ENCODE data around the gene ASB7.

ASB7 gene

GRCh38 chr15:100686021-100686724 lies 83.8 kb downstream of the ASB7 start:
- DNase-seq (ENCODE audit: low spot score), result no peak

- no peak for DNase-seq (ENCODE audit: low spot score)
Measured at GRCh38 chr15:100686725-100687473, 84.5 kb downstream of the ASB7 start.

DNA sequence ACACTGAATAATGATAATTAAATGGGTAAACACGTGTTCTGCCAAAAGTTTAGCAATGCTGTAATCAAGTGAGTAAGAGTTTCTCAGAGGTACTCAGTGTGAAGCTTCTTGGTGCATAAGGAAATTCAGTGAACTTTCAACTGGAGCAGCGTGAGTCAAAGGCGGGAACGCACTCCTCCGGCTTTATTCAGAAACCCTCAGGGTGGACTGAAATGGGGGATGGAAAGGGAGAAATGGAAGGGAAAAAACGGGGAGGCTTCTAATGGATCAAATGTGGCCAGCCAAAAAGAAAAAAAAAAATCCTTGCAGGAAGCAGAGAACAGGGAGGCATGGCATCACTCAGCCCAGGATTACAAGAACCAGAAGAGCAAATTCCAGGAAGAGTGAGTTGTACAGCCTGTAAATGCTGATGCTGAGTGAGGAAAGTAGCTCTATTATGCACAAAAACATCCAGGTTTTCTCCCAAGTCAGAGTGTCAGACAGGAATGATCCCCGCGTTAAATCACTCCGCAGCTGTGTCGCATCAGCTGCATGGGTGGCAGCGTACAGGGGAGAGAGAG lies 85.3 kb downstream of the ASB7 start:
- peak; percentile 50 for DNase-seq (ENCODE audit: low spot score)

DNA sequence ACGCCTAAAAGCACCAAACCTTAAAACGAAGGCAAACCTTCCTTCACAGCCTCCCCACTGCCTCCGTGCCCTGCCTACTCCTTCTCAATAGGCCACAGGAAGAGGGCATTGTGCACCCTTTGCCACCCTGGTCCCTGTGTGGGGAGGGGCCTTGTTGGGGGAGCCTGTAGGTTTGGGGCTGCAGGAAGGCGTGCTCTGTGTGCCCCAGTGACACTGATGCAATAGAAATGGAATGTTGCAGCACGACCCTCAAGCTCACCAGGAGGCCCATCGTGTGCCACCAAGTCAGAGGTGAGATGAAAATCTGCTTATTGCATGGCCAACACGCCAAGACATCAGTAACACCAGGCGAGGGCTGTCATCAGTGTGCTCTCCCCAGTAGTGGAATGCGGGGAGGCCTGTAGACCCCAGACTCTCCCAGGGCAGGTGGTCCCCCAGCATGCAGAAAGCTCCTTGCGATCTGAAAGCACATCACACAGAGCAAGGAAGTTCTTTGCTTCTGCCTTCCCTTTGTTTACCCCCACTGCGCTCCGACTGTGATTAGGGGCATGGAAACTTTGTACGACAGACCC lies 86.2 kb downstream of the ASB7 start:
- no peak for DNase-seq (ENCODE audit: low spot score)

GRCh38 chr15:100689131-100689899 lies 86.9 kb downstream of the ASB7 start:
- DNase-seq (ENCODE audit: low spot score), result no peak

GRCh38 chr15:100690032-100690794 lies 87.8 kb downstream of the ASB7 start:
- no peak for DNase-seq (ENCODE audit: low spot score)

DNA sequence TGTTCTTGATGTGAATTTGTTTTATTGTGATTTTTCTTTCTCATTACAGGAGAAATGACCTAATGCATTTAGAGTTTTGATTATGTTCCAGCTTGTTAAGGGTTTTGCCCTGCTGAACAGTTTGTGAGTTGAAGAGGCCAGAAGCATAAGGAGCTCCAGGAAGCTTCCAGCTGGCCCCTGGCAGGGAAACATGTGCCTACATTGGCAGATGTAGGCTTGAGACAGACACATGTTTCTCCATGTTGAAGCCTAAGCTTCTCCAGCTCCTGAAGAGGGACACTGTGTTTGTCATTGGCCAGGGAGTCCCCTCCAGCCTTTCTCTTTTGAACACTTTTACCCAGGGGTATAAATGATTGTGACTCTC lies 88.4 kb downstream of the ASB7 start:
- no peak for DNase-seq (ENCODE audit: low spot score)

DNA sequence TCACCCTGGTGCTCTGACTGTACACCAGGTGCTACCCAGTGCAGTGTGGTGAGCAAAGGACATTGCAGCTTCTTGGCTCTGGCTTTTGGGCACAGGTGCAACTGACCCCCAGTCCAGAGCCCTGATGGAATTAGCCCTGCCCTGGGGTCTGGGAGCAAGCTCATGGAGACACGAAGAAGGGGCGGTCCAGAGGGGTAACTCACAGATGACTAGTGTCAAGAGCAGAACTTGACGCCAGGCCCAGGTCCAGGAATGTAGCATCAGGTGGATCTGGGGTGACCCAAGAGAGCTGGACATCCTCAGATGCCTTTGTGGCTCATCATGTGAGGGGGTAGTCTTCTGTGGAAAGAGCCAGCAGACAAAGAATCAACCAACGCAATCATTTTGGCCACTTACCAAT lies 88.9 kb downstream of the ASB7 start:
- no peak for DNase-seq (ENCODE audit: low spot score)

DNA sequence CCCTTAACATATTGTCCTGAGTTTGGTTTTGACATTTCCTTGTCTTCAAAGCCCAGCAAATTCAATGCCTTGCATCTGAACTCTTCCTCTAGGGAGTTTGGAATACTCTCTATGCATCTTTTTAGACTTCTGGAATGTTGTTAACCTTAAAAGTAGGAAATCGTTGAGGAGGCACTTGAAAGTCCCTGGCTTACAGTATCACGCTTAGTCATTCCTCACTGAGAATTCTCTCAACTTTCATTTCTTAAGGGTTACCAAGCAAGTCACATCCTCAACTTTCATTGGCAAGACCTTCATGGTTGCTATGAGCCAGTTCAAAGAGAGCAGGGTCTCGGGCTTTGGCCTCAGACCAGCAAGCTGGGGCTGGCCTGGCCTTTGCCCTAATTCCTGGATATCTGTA lies 89.9 kb downstream of the ASB7 start:
- peak; percentile 20 for DNase-seq (ENCODE audit: low spot score)

DNA sequence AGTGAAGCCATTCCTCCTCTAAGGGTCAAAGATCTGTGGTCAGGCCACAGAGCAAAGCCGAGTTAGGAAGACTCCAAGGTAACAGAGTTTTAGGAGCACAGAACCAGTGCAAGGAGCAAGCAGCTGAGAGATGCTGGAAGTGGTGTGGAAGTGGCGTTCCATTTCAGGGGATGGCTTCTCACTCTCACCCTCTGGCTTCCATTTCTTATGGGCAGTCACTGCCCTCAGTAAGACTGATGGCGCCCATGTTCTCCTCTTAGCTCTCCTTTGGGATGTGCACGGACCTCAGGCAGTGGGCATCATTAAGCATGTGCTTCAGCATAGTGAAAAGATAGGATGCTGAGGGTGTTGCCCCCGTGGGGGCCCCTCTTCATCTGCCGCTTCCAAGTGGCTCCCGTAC lies 90.3 kb downstream of the ASB7 start:
- DNase-seq (ENCODE audit: low spot score), result no peak

GRCh38 chr15:100693451-100693850 lies 91.1 kb downstream of the ASB7 start:
- DNase-seq (ENCODE audit: low spot score), result no peak

DNA sequence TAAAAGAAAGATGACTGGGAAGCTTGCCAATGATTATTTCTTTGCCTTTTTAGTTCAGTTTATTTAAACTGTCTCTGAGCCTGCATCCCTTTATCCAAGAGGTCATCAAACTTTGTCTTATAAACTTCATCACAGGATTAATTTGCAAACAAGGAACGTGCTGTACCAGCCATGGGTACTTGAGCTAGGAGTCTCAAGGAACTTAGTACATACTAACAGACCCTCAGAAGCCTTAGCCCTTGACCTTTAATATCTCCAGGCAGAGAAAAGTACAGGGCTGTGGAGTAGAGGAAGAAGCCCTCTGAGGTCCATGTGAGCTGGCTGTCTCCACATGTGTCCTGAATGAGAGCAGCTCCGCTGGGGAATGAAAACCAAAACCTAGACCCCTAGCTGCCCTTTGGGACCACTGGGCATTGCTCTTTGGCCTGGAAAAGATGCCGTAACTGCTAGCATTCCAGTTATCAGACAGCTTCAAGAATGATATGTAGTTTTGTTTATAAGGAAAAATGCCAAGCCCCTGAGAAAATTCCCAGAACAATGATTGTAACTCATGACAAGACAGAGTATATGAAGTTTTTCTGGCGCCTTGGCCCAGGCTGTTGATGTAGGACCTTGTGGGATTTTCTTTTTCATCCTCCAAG lies 92.1 kb downstream of the ASB7 start:
- DNase-seq (ENCODE audit: low spot score), result no peak

DNA sequence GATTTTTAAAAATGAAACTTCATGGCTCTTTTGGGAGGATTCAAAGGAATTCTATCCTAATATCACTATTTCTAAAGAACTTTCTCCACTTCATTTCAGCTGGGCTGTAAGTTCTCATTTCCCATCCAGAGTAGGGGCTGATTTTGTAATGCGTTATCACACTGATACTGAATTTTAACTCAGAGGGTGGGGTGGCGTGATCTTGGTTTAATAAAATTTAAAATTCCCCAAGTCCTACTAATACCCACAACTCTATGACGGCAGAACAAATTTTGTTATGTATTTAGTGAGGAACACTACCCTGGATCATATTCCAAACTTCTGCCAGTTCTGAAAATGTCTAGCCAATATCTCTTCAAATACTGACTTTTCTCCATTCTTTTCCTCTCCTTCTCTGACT lies 92.7 kb downstream of the ASB7 start:
- DNase-seq (ENCODE audit: low spot score), result no peak

DNA sequence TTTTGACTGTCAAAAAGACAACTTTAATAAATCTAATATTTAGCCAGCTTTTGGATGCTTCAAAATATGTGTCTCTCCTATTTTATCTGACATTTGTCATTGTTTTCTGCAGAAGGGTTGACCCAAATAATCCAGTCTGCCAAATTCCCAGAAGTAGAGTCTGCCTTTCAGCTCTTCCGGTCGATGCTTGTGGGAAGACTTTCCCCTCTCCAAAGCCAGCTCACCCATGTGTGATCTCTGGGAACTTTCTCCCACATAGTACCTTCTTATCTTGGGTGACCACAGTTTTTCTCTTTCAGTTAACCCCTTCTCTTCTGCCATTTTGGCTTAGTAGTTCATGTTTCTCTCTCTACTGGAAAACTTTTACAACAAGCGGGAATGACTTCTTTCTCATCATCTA lies 94.1 kb downstream of the ASB7 start:
- no peak for DNase-seq (ENCODE audit: low spot score)

Data from kidney tubule cell (primary cell).